ENCODE measurements around the gene SERPINA12. TPM values are rescaled to one million over a fixed set of nuclear protein-coding genes. Genes with fewer than 3 reads are reported as not detected.

The SERPINA12 gene
- total and polyA plus RNA-seq, 7 experiments from 2014 or later, result not detected

- ATAC-seq (no peak), DNase-seq (no peak)
- Histone ChIP-seq H3K27me3 (ENCODE audit: control insufficient read depth in 2 of 2, insufficient read depth in 2 of 2, low read length in 2 of 2) (no peaks in the 10 kb centered on the region), H3K9me3 (ENCODE audit: control insufficient read depth in 2 of 3, low read length in 3 of 3) (peaks cover 0 to 10% (median 0%) of the 10 kb centered on the region in 3 experiments), H3K36me3 (ENCODE audit: control insufficient read depth in 2 of 3, insufficient read depth in 3 of 3, low read length in 3 of 3) (no peaks in the 10 kb centered on the region), H3K4me1 (ENCODE audit: control insufficient read depth in 2 of 2, insufficient read depth in 2 of 2, low read length in 2 of 2) (no peaks in the 10 kb centered on the region), H3K27ac (ENCODE audit: low read depth, low read length) (no peak overlapping the region), H3K4me3 (ENCODE audit: low read length) (no peak overlapping the region)
- peaks cover 0 to 7% (median 0%) of the 10 kb centered on the region in 5 donors for H3K36me3 Mint-ChIP-seq
- H3K4me3 Mint-ChIP-seq, result no peak overlapping the region
- no peaks in the 10 kb centered on the region for H3K4me1 Mint-ChIP-seq
- ChIA-PET CTCF (no interaction called here), POLR2A (no interaction called here)
- intact Hi-C loops (cut with micrococcal nuclease), result no loop called here
- peaks cover 5 to 22% (median 11%) of the 10 kb centered on the region in 11 donors for H3K9me3 Mint-ChIP-seq
- H3K27me3 Mint-ChIP-seq, result peaks cover 0 to 45% (median 14%) of the 10 kb centered on the region in 5 donors
- H3K27ac Mint-ChIP-seq, result no peak overlapping the region
These were observed 40.0 kb downstream of the SERPINA12 start for GRCh38 chr14:94469261-94469660.

GRCh38 chr14:94467728-94468520 lies 41.3 kb downstream of the SERPINA12 start:
- H3K9me3 Mint-ChIP-seq, result peaks cover 5 to 31% (median 14%) of the 10 kb centered on the region in 11 donors

GRCh38 chr14:94466706-94467370 lies 42.4 kb downstream of the SERPINA12 start:
- intact Hi-C loops (cut with micrococcal nuclease), result no loop called here
- H3K9me3 Mint-ChIP-seq, result peaks cover 6 to 31% (median 16%) of the 10 kb centered on the region in 11 donors
- ATAC-seq (no peak), DNase-seq (no peak)
- ChIA-PET POLR2A (no interaction called here), CTCF (no interaction called here)
- H3K36me3 Mint-ChIP-seq, result peaks cover 0 to 7% (median 0%) of the 10 kb centered on the region in 5 donors
- Histone ChIP-seq H3K4me1 (ENCODE audit: control insufficient read depth in 2 of 2, insufficient read depth in 2 of 2, low read length in 2 of 2) (no peaks in the 10 kb centered on the region), H3K36me3 (ENCODE audit: control insufficient read depth in 2 of 3, insufficient read depth in 3 of 3, low read length in 3 of 3) (no peaks in the 10 kb centered on the region), H3K4me3 (ENCODE audit: low read length) (no peak overlapping the region), H3K9me3 (ENCODE audit: control insufficient read depth in 2 of 3, low read length in 3 of 3) (peaks cover 0 to 10% (median 0%) of the 10 kb centered on the region in 3 experiments), H3K27ac (ENCODE audit: low read depth, low read length) (no peak overlapping the region), H3K27me3 (ENCODE audit: control insufficient read depth in 2 of 2, insufficient read depth in 2 of 2, low read length in 2 of 2) (no peaks in the 10 kb centered on the region)
- peaks cover 0 to 43% (median 18%) of the 10 kb centered on the region in 5 donors for H3K27me3 Mint-ChIP-seq
- H3K4me3 Mint-ChIP-seq, result no peak overlapping the region
- no peaks in the 10 kb centered on the region for H3K4me1 Mint-ChIP-seq
- H3K27ac Mint-ChIP-seq, result no peak overlapping the region

More at GRCh38 chr14:94467728-94468520, 41.3 kb downstream of the SERPINA12 start:
- intact Hi-C loops (cut with micrococcal nuclease), result no loop called here
- Mint-ChIP-seq H3K27me3 (peaks cover 0 to 45% (median 14%) of the 10 kb centered on the region in 5 donors), H3K4me3 (no peak overlapping the region), H3K27ac (no peak overlapping the region), H3K36me3 (peaks cover 0 to 7% (median 0%) of the 10 kb centered on the region in 5 donors), H3K4me1 (no peaks in the 10 kb centered on the region)
- DNase-seq, result no peak
- H3K4me1 ChIP-seq (ENCODE audit: control insufficient read depth in 2 of 2, insufficient read depth in 2 of 2, low read length in 2 of 2), result no peaks in the 10 kb centered on the region
- no peak for ATAC-seq
- CTCF ChIA-PET, result no interaction called here
- H3K27me3 ChIP-seq (ENCODE audit: control insufficient read depth in 2 of 2, insufficient read depth in 2 of 2, low read length in 2 of 2), result no peaks in the 10 kb centered on the region
- H3K27ac ChIP-seq (ENCODE audit: low read depth, low read length), result no peak overlapping the region
- H3K36me3 ChIP-seq (ENCODE audit: control insufficient read depth in 2 of 3, insufficient read depth in 3 of 3, low read length in 3 of 3), result no peaks in the 10 kb centered on the region
- no peak overlapping the region for H3K4me3 ChIP-seq (ENCODE audit: low read length)
- POLR2A ChIA-PET, result no interaction called here
- H3K9me3 ChIP-seq (ENCODE audit: control insufficient read depth in 2 of 3, low read length in 3 of 3), result peaks cover 0 to 10% (median 0%) of the 10 kb centered on the region in 3 experiments

GRCh38 chr14:94465042-94465441 lies 44.2 kb downstream of the SERPINA12 start:
- POLR2A ChIA-PET, result no interaction called here
- peaks cover 6 to 31% (median 18%) of the 10 kb centered on the region in 11 donors for H3K9me3 Mint-ChIP-seq
- intact Hi-C loops (cut with micrococcal nuclease), result no loop called here
- ATAC-seq (no peak), DNase-seq (no peak)
- no peak overlapping the region for H3K4me3 ChIP-seq (ENCODE audit: low read length)
- no peak overlapping the region for H3K4me3 Mint-ChIP-seq
- H3K36me3 ChIP-seq (ENCODE audit: control insufficient read depth in 2 of 3, insufficient read depth in 3 of 3, low read length in 3 of 3), result no peaks in the 10 kb centered on the region
- H3K9me3 ChIP-seq (ENCODE audit: control insufficient read depth in 2 of 3, low read length in 3 of 3), result peaks cover 0 to 10% (median 0%) of the 10 kb centered on the region in 3 experiments
- H3K27ac ChIP-seq (ENCODE audit: low read depth, low read length), result no peak overlapping the region
- H3K27me3 ChIP-seq (ENCODE audit: control insufficient read depth in 2 of 2, insufficient read depth in 2 of 2, low read length in 2 of 2), result no peaks in the 10 kb centered on the region
- peaks cover 0 to 53% (median 20%) of the 10 kb centered on the region in 5 donors for H3K27me3 Mint-ChIP-seq
- no peaks in the 10 kb centered on the region for H3K4me1 ChIP-seq (ENCODE audit: control insufficient read depth in 2 of 2, insufficient read depth in 2 of 2, low read length in 2 of 2)
- peaks cover 0 to 7% (median 0%) of the 10 kb centered on the region in 5 donors for H3K36me3 Mint-ChIP-seq
- CTCF ChIA-PET, result no interaction called here
- peaks cover 0 to 2% (median 0%) of the 10 kb centered on the region in 7 donors for H3K4me1 Mint-ChIP-seq
- H3K27ac Mint-ChIP-seq, result no peak overlapping the region

- Mint-ChIP-seq H3K4me3 (no peak overlapping the region), H3K27ac (no peak overlapping the region), H3K36me3 (peaks cover 0 to 7% (median 0%) of the 10 kb centered on the region in 5 donors), H3K9me3 (peaks cover 6 to 31% (median 18%) of the 10 kb centered on the region in 11 donors), H3K4me1 (peaks cover 0 to 2% (median 0%) of the 10 kb centered on the region in 7 donors), H3K27me3 (peaks cover 0 to 54% (median 24%) of the 10 kb centered on the region in 5 donors)
- Histone ChIP-seq H3K4me3 (ENCODE audit: low read length) (no peak overlapping the region), H3K4me1 (ENCODE audit: control insufficient read depth in 2 of 2, insufficient read depth in 2 of 2, low read length in 2 of 2) (no peaks in the 10 kb centered on the region), H3K27me3 (ENCODE audit: control insufficient read depth in 2 of 2, insufficient read depth in 2 of 2, low read length in 2 of 2) (no peaks in the 10 kb centered on the region), H3K9me3 (ENCODE audit: control insufficient read depth in 2 of 3, low read length in 3 of 3) (peaks cover 0 to 10% (median 0%) of the 10 kb centered on the region in 3 experiments), H3K27ac (ENCODE audit: low read depth, low read length) (no peak overlapping the region), H3K36me3 (ENCODE audit: control insufficient read depth in 2 of 3, insufficient read depth in 3 of 3, low read length in 3 of 3) (no peaks in the 10 kb centered on the region)
- CTCF ChIA-PET, result no interaction called here
- POLR2A ChIA-PET, result no interaction called here
- ATAC-seq, result no peak
- DNase-seq, result no peak
- intact Hi-C loops (cut with micrococcal nuclease), result no loop called here
These were observed 45.0 kb downstream of the SERPINA12 start for GRCh38 chr14:94464290-94464689.

- no peak overlapping the region for H3K27ac Mint-ChIP-seq
- CTCF ChIA-PET, result no interaction called here
- POLR2A ChIA-PET, result no interaction called here
These were observed 46.3 kb downstream of the SERPINA12 start for GRCh38 chr14:94462763-94463572.

More at GRCh38 chr14:94462763-94463572, 46.3 kb downstream of the SERPINA12 start:
- Histone ChIP-seq H3K4me3 (ENCODE audit: low read length) (no peak overlapping the region), H3K36me3 (ENCODE audit: control insufficient read depth in 2 of 3, insufficient read depth in 3 of 3, low read length in 3 of 3) (no peaks in the 10 kb centered on the region), H3K4me1 (ENCODE audit: control insufficient read depth in 2 of 2, insufficient read depth in 2 of 2, low read length in 2 of 2) (no peaks in the 10 kb centered on the region), H3K9me3 (ENCODE audit: control insufficient read depth in 2 of 3, low read length in 3 of 3) (peaks cover 0 to 10% (median 0%) of the 10 kb centered on the region in 3 experiments), H3K27me3 (ENCODE audit: control insufficient read depth in 2 of 2, insufficient read depth in 2 of 2, low read length in 2 of 2) (no peaks in the 10 kb centered on the region), H3K27ac (ENCODE audit: low read depth, low read length) (no peak overlapping the region)
- H3K27me3 Mint-ChIP-seq, result peaks cover 0 to 55% (median 23%) of the 10 kb centered on the region in 5 donors
- H3K36me3 Mint-ChIP-seq, result peaks cover 0 to 7% (median 0%) of the 10 kb centered on the region in 5 donors
- no peak for ATAC-seq
- H3K4me3 Mint-ChIP-seq, result no peak overlapping the region
- no peak for DNase-seq
- intact Hi-C loops (cut with micrococcal nuclease), result no loop called here
- H3K4me1 Mint-ChIP-seq, result peaks cover 0 to 2% (median 0%) of the 10 kb centered on the region in 7 donors
- H3K9me3 Mint-ChIP-seq, result peaks cover 6 to 35% (median 18%) of the 10 kb centered on the region in 11 donors
